ENCODE measurements around the gene CYFIP2.

DNA sequence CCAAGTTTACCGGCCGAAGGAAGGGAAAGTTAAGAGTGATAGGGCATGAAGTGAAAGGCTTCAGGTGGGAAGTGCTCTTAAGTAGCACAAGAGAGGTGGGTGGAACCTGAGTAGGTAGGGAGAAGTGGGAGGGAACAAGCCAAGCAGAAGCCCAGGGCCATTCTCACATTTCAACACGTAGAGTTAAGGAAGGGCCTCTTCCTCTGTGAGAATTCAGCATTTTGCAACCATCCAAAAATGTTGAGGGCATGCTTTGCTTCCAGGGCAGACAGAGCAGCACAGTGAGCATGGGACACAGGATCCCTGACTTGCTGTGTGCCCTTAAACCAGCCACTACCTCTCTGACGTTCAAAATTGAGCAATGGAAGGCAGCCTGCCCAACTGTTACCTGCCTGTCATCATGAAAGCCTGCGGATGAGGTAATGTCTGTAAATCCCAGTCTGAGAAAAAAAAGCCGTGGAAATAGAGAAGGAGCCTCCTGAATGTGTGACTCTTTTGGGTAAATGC lies 3.3 kb downstream of the CYFIP2 start:
- TF ChIP-seq CTCF (IDR thresholded peaks at IDR 0.05 in 2 of 3, conservative IDR thresholded peaks at IDR 0.05 in 1 of 3; ENCODE audit: borderline replicate concordance in 1 of 3, insufficient read depth in 1 of 3, low read depth in 2 of 3, low read length in 2 of 3) = no peak
- TF ChIP-seq POLR2AphosphoS5 (IDR thresholded peaks at IDR 0.05; ENCODE audit: low read depth, low read length) = no peak
- TF ChIP-seq POLR2A (IDR thresholded peaks at IDR 0.05; ENCODE audit: borderline replicate concordance, extremely low read depth, insufficient read depth, insufficient read length) = no peak
- no peak for TF ChIP-seq EZH2 (IDR thresholded peaks at IDR 0.05)
- no peak for TF ChIP-seq YY1 (IDR thresholded peaks at IDR 0.05; ENCODE audit: extremely low read depth, insufficient replicate concordance, low read depth, low read length)

All from HCT116 (cell line).